Measurements from ENCODE around the gene FBXW12. TPM values are rescaled to one million over a fixed set of nuclear protein-coding genes. Genes with fewer than 3 reads are reported as not detected.
A peak's percentile ranks its signal among the peaks of the same experiment; 100 is the strongest.

Gene FBXW12
- total RNA-seq, 2 donors from 2014 or later: not detected

- no peak for TF ChIP-seq CTCF (IDR thresholded peaks at IDR 0.05)
- no peak overlapping the region for H3K9ac ChIP-seq (ENCODE audit: low read depth in 2 of 2, low read length in 2 of 2)
- H3K27me3 ChIP-seq: no peaks in the 10 kb centered on the region
- peaks cover 14% of the 10 kb centered on the region for H3K36me3 ChIP-seq
- H3K4me1 ChIP-seq: no peaks in the 10 kb centered on the region
- no peak overlapping the region for H3K4me3 ChIP-seq
- intact Hi-C loops (cut with DNase I): no loop called here
- peak; percentile 14 for DNase-seq
- H3K27ac ChIP-seq: no peak overlapping the region
- H3K9me3 ChIP-seq: no peaks in the 10 kb centered on the region
Measured at GRCh38 chr3:48410205-48411040, 38.4 kb downstream of the FBXW12 start.

- H3K9me3 ChIP-seq: no peaks in the 10 kb centered on the region
- no peak overlapping the region for H3K27ac ChIP-seq
- no peak overlapping the region for H3K9ac ChIP-seq (ENCODE audit: low read depth in 2 of 2, low read length in 2 of 2)
- no peaks in the 10 kb centered on the region for H3K4me1 ChIP-seq
- no peak for TF ChIP-seq CTCF (IDR thresholded peaks at IDR 0.05)
- DNase-seq: no peak
- no peaks in the 10 kb centered on the region for H3K27me3 ChIP-seq
- peaks cover 14% of the 10 kb centered on the region for H3K36me3 ChIP-seq
- intact Hi-C loops (cut with DNase I): no loop called here
- no peak overlapping the region for H3K4me3 ChIP-seq
Measured at GRCh38 chr3:48411041-48411588, 39.1 kb downstream of the FBXW12 start.

GRCh38 chr3:48411606-48412374 lies 39.8 kb downstream of the FBXW12 start:
- Histone ChIP-seq H3K4me1 (no peaks in the 10 kb centered on the region), H3K27me3 (no peaks in the 10 kb centered on the region), H3K36me3 (peaks cover 14% of the 10 kb centered on the region), H3K9me3 (no peaks in the 10 kb centered on the region), H3K4me3 (no peak overlapping the region), H3K9ac (ENCODE audit: low read depth in 2 of 2, low read length in 2 of 2) (no peak overlapping the region), H3K27ac (no peak overlapping the region)
- no peak for DNase-seq
- TF ChIP-seq CTCF (IDR thresholded peaks at IDR 0.05): no peak
- intact Hi-C loops (cut with DNase I): no loop called here

- H3K36me3 ChIP-seq: peaks cover 14% of the 10 kb centered on the region
- no peaks in the 10 kb centered on the region for H3K9me3 ChIP-seq
- intact Hi-C loops (cut with DNase I): no loop called here
- H3K9ac ChIP-seq (ENCODE audit: low read depth in 2 of 2, low read length in 2 of 2): no peak overlapping the region
- no peak for DNase-seq
- H3K27me3 ChIP-seq: no peaks in the 10 kb centered on the region
- no peaks in the 10 kb centered on the region for H3K4me1 ChIP-seq
- no peak overlapping the region for H3K27ac ChIP-seq
- H3K4me3 ChIP-seq: no peak overlapping the region
- no peak for TF ChIP-seq CTCF (IDR thresholded peaks at IDR 0.05)
Measured at GRCh38 chr3:48412375-48413001, 40.5 kb downstream of the FBXW12 start.

GRCh38 chr3:48413086-48413485 lies 41.1 kb downstream of the FBXW12 start:
- H3K9ac ChIP-seq (ENCODE audit: low read depth in 2 of 2, low read length in 2 of 2): no peak overlapping the region
- peaks cover 14% of the 10 kb centered on the region for H3K36me3 ChIP-seq
- no peak for TF ChIP-seq CTCF (IDR thresholded peaks at IDR 0.05)
- H3K4me3 ChIP-seq: no peak overlapping the region
- no peaks in the 10 kb centered on the region for H3K4me1 ChIP-seq
- no peak overlapping the region for H3K27ac ChIP-seq
- DNase-seq: no peak
- intact Hi-C loops (cut with DNase I): no loop called here
- no peaks in the 10 kb centered on the region for H3K27me3 ChIP-seq
- H3K9me3 ChIP-seq: no peaks in the 10 kb centered on the region

Measured in colonic mucosa (tissue), 4 donors.